NCI-H146 (cell line): ENCODE measurements around the gene TCEA2.

ENCODE experiments used
- DNase-seq: peaks from one replicate; lab custom pipeline; 2025; lab: John Stamatoyannopoulos, UW

Gene TCEA2

GRCh38 chr20:64035933-64036345 is 27.1 kb upstream of the TCEA2 start, which contains the start of gene C20orf204:
Gene C20orf204 (plus strand): TSS chr20:64036182. CDS start chr20:64036324, 142 bp downstream.
- DNase-seq: no peak

- DNase-seq: no peak
These were observed 26.4 kb upstream of the TCEA2 start for GRCh38 chr20:64036346-64037198.

GRCh38 chr20:64037199-64037497 is 25.9 kb upstream of the TCEA2 start:
- no peak for DNase-seq

GRCh38 chr20:64037498-64038213 is 25.3 kb upstream of the TCEA2 start:
- DNase-seq: peak; percentile 44

- peak; percentile 68 for DNase-seq
These were observed 24.8 kb upstream of the TCEA2 start for GRCh38 chr20:64038224-64038564.

- peak; percentile 79 for DNase-seq
These were observed 24.3 kb upstream of the TCEA2 start for GRCh38 chr20:64038565-64039292.

- DNase-seq: peak; percentile 48
These were observed 23.5 kb upstream of the TCEA2 start for GRCh38 chr20:64039293-64040160.

GRCh38 chr20:64040231-64041039 is 22.6 kb upstream of the TCEA2 start:
- no peak for DNase-seq

GRCh38 chr20:64041040-64041780 is 21.8 kb upstream of the TCEA2 start:
- DNase-seq: no peak

GRCh38 chr20:64041781-64042053 is 21.3 kb upstream of the TCEA2 start:
- no peak for DNase-seq

GRCh38 chr20:64042054-64042781 is 20.8 kb upstream of the TCEA2 start:
- DNase-seq: peak; percentile 29

- no peak for DNase-seq
These were observed 19.2 kb upstream of the TCEA2 start for GRCh38 chr20:64043768-64044167.

- DNase-seq: peak; percentile 23
These were observed 18.3 kb upstream of the TCEA2 start for GRCh38 chr20:64044484-64045247.

- DNase-seq: no peak
These were observed 17.5 kb upstream of the TCEA2 start for GRCh38 chr20:64045346-64046011.

GRCh38 chr20:64047046-64047389 is 16.0 kb upstream of the TCEA2 start:
- no peak for DNase-seq

- DNase-seq: peak; percentile 39
These were observed 15.0 kb upstream of the TCEA2 start for GRCh38 chr20:64047968-64048401.

GRCh38 chr20:64048402-64049044 is 14.5 kb upstream of the TCEA2 start:
- no peak for DNase-seq
